HCT116 (cell line): Measurements from ENCODE around the gene THADA. TPM values are rescaled to one million over a fixed set of nuclear protein-coding genes. Genes with fewer than 3 reads are reported as not detected.

Experiments
- ATAC-seq: fragments of 200-7000 bp; cut with Tn5 transposase; 2 replicates; pipeline ENCODE4 v1.9.1; 2020; ENCODE audit warnings: mild to moderate bottlenecking, moderate library complexity
- BruUV-seq: library from RNA; stranded (reverse); fragments of 400-500 nt; replicated peaks from 2 replicates; lab custom pipeline; 2021; lab: Mats Ljungman, UMichigan
- CTCF ChIA-PET: fragments of 300-600 bp; sonication (Branson Sonifier 250); formaldehyde crosslinking; loops from one replicate; lab custom pipeline; 2021; ENCODE audit warnings: antibody characterized with exemption; lab: Charles Lee
- POLR2A ChIA-PET: fragments of 300-600, 350-600 bp; sonication (Branson Sonifier 250); formaldehyde crosslinking; loops from one replicate; lab custom pipeline; 2021; ENCODE audit warnings: antibody characterized with exemption; lab: Charles Lee
- RAD21 ChIA-PET, 2 experiments: fragments of 300-600 bp; sonication (Branson Sonifier 250); formaldehyde crosslinking; loops; one replicate each; lab custom pipeline; 2023; ENCODE audit warnings: low total read pairs in 2 of 2; ENCODE audit not compliant: uncharacterized antibody in 2 of 2, unreplicated experiment in 2 of 2, low non-redundant PET in 1 of 2; lab: Charles Lee
- DNase-seq: peaks from one replicate; pipeline ENCODE4 v3.0.0-alpha.2; 2010; ENCODE audit warnings: low read depth, low spot score
- H2AFZ ChIP-seq: fragments of 200-600 bp; shearing (Covaris generic), sonication (generic); 2 replicates; pipeline ENCODE4 v1.6.1; 2017; ENCODE audit warnings: low read depth, mixed run types, mixed read lengths, antibody characterized with exemption, low read length; ENCODE audit not compliant: poor library complexity, severe bottlenecking
- H3K27ac ChIP-seq: 2 replicates; pipeline ENCODE4 v1.5.1; 2012; ENCODE audit warnings: low read depth, low read length
- H3K27me3 ChIP-seq: fragments of 200-600 bp; sonication (generic); 2 replicates; pipeline ENCODE4 v1.6.1; 2016; ENCODE audit warnings: mixed run types, low read length, mixed read lengths; ENCODE audit not compliant: insufficient read depth
- H3K36me3 ChIP-seq, 2 experiments: fragments of 200-500 bp in 1 of 2; fragments of 200-600 bp in 1 of 2; sonication (Bioruptor generic) in 1 of 2; sonication (generic) in 1 of 2; 2 replicates each; pipeline versions ENCODE4 v1.5.1 to v1.6.1; 2014 to 2016; ENCODE audit warnings: low read length in 2 of 2, inconsistent platforms in 1 of 2, mixed read lengths in 1 of 2, mixed run types in 1 of 2; ENCODE audit not compliant: insufficient read depth in 2 of 2, control insufficient read depth in 1 of 2
- H3K4me1 ChIP-seq, 2 experiments: fragments of 200-600 bp in 1 of 2; sonication (generic) in 1 of 2; 2 replicates each; pipeline versions ENCODE4 v1.5.1 to v1.6.1; 2012 to 2017; ENCODE audit warnings: low read length in 2 of 2, inconsistent platforms in 1 of 2, mild to moderate bottlenecking in 1 of 2, mixed read lengths in 1 of 2, mixed run types in 1 of 2, moderate library complexity in 1 of 2; ENCODE audit not compliant: insufficient read depth in 2 of 2, control insufficient read depth in 1 of 2
- H3K4me2 ChIP-seq: fragments of 200-600 bp; sonication (generic); 2 replicates; pipeline ENCODE4 v1.6.1; 2017; ENCODE audit warnings: mixed run types, low read length, mixed read lengths
- H3K4me3 ChIP-seq, 2 experiments: fragments of 200-600 bp in 1 of 2; sonication (generic) in 1 of 2; replicated peaks in 1 of 2; 2 replicates each; pipeline ENCODE4 v1.5.1; 2011 to 2016; ENCODE audit warnings: low read length in 2 of 2, control low read depth in 1 of 2, low read depth in 1 of 2, mild to moderate bottlenecking in 1 of 2, mixed read lengths in 1 of 2, mixed run types in 1 of 2
- H3K79me2 ChIP-seq: fragments of 200-600 bp; sonication (generic); 2 replicates; pipeline ENCODE4 v1.6.1; 2017; ENCODE audit warnings: mild to moderate bottlenecking, mixed run types, low read length, moderate library complexity, mixed read lengths; ENCODE audit not compliant: insufficient read depth
- H3K9ac ChIP-seq: fragments of 200-600 bp; sonication (generic); 2 replicates; pipeline ENCODE4 v1.6.1; 2016; ENCODE audit warnings: low read length, mixed read lengths
- H3K9me2 ChIP-seq: fragments of 200-600 bp; sonication (generic), shearing (Covaris generic); 2 replicates; pipeline ENCODE4 v1.6.1; 2017; ENCODE audit warnings: mixed run types, mild to moderate bottlenecking, moderate library complexity; ENCODE audit not compliant: insufficient read depth
- H3K9me3 ChIP-seq, 2 experiments: fragments of 200-500 bp in 1 of 2; fragments of 200-600 bp in 1 of 2; sonication (Bioruptor generic) in 1 of 2; sonication (generic) in 1 of 2; 2 replicates each; pipeline ENCODE4 v1.6.1; 2014 to 2017; ENCODE audit warnings: low read length in 2 of 2, mixed read lengths in 2 of 2, inconsistent platforms in 1 of 2, low read depth in 1 of 2, mild to moderate bottlenecking in 1 of 2, mixed run types in 1 of 2, moderate library complexity in 1 of 2; ENCODE audit not compliant: control insufficient read depth in 1 of 2, insufficient read depth in 1 of 2
- H4K20me1 ChIP-seq: fragments of 200-600 bp; sonication (generic), shearing (Covaris generic); 2 replicates; pipeline ENCODE4 v1.6.1; 2017; ENCODE audit warnings: mixed run types, mild to moderate bottlenecking, moderate library complexity; ENCODE audit not compliant: insufficient read depth
- ELF1 ChIP-seq: IDR thresholded peaks from 2 replicates; pipeline ENCODE4 v1.6.1; 2012; ENCODE audit warnings: low read depth, borderline replicate concordance
- MAX ChIP-seq: IDR thresholded peaks from 2 replicates; pipeline ENCODE4 v1.6.1; 2012
- POLR2A ChIP-seq: IDR thresholded peaks from 2 replicates; pipeline ENCODE4 v1.7.0; 2011; ENCODE audit warnings: borderline replicate concordance; ENCODE audit not compliant: insufficient read depth, insufficient read length; ENCODE audit errors: extremely low read depth
- REST ChIP-seq: IDR thresholded peaks from 2 replicates; pipeline ENCODE4 v1.6.1; 2012; ENCODE audit warnings: low read depth
- YY1 ChIP-seq: IDR thresholded peaks from 2 replicates; pipeline ENCODE4 v1.6.1; 2011; ENCODE audit warnings: low read length, low read depth, moderate library complexity, mild to moderate bottlenecking; ENCODE audit not compliant: insufficient replicate concordance; ENCODE audit errors: extremely low read depth
- ZBTB33 ChIP-seq: IDR thresholded peaks from 2 replicates; pipeline ENCODE4 v1.6.1; 2011; ENCODE audit warnings: mild to moderate bottlenecking, low read length, moderate library complexity; ENCODE audit not compliant: insufficient replicate concordance; ENCODE audit errors: extremely low read depth
- intact Hi-C: fragments of 100-400 bp; cut with micrococcal nuclease; formaldehyde crosslinking; loops from 2 replicates; pipeline ENCODE4 v1.10.0; 2022
- total RNA-seq: library from RNA; stranded (reverse); gene quantifications from one replicate; pipeline ENCODE4 v1.2.1, GENCODE V29; 2021; ENCODE audit not compliant: unreplicated experiment

The THADA gene
- total RNA-seq, 1 experiment from 2014 or later: 30.7 TPM

DNA sequence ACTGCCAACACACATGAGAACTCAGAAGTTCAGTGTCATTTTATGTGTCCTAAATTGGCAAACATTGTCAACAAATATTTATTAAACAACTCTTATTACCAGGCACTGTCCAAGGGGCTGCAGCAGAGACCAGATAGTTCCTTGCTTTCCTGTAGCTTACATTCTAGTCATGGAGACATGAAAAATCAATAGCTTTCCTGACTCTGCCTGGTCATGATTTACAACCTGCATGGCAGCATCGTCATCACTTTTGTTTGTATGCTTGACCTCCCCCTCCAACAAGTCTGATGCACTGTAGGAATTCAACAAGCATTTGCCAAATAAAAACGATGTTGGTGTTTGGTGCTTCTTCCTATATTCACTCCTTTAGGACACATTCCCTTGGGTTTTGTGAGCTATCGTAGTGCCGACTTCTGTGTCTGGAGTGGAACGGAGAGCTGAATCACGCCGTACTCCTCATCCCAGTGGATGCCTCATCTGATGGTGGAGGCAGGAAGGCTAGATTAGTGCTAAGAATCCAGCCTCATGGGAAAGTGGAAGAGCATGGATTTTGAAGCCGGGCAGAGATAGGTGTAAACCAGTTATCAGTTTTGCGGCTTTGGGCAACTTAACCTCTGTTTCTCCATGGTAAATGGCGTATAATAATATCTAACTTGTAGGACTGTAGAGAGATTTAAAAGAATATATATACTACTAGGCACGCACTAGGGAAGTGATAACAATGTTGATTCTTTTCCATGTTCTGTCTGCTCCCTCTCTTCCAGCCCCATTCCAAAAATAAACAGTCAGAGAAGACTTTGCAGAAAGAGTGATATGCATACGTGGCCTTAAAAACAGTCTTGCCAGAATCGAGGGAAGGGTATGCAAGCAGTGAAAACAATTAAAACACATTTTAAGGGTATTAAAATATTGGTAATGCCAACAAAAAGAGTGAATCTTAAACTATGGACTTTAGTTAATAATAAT, 249.0 kb downstream of the THADA start:
- no TSS peak for BruUV-seq
- CTCF ChIA-PET: no interaction called here
- TF ChIP-seq POLR2A: no peak
- no peak for TF ChIP-seq MAX
- Histone ChIP-seq H3K9me2 (no peaks in the 10 kb centered on the region), H3K4me3 (no peak overlapping the region), H3K27ac (no peak overlapping the region), H2AFZ (no peak overlapping the region), H3K27me3 (no peaks in the 10 kb centered on the region), H3K4me1 (peaks cover 0 to 7% of the 10 kb centered on the region in 2 experiments; a peak in 1 of 4 replicates), H4K20me1 (no peaks in the 10 kb centered on the region), H3K79me2 (no peaks in the 10 kb centered on the region), H3K36me3 (no peaks in the 10 kb centered on the region), H3K9ac (no peak overlapping the region), H3K4me2 (no peak overlapping the region), H3K9me3 (no peaks in the 10 kb centered on the region)
- intact Hi-C loops: no loop called here
- RAD21 ChIA-PET: no interaction called here
- ATAC-seq (no peak), DNase-seq (no peak)
- POLR2A ChIA-PET: no interaction called here

GRCh38 chr2:43345872-43346271, 250.0 kb downstream of the THADA start:
- no peaks in the 10 kb centered on the region for H3K9me3 ChIP-seq
- ATAC-seq (no peak), DNase-seq (no peak)
- H3K27me3 ChIP-seq: no peaks in the 10 kb centered on the region
- H3K9ac ChIP-seq: no peak overlapping the region
- TF ChIP-seq YY1 (no peak), REST (no peak), ELF1 (no peak), ZBTB33 (no peak)
- H3K79me2 ChIP-seq: no peaks in the 10 kb centered on the region
- CTCF ChIA-PET: no interaction called here
- no peaks in the 10 kb centered on the region for H3K36me3 ChIP-seq
- intact Hi-C loops: no loop called here
- H3K4me1 ChIP-seq: peaks cover 8 to 11% of the 10 kb centered on the region in 2 experiments; a peak in 3 of 4 replicates
- no peak overlapping the region for H3K4me3 ChIP-seq
- RAD21 ChIA-PET: no interaction called here
- H2AFZ ChIP-seq: no peak overlapping the region
- no peak overlapping the region for H3K4me2 ChIP-seq
- POLR2A ChIA-PET: no interaction called here
- BruUV-seq: no TSS peak
- no peak overlapping the region for H3K27ac ChIP-seq
- no peaks in the 10 kb centered on the region for H4K20me1 ChIP-seq
- no peaks in the 10 kb centered on the region for H3K9me2 ChIP-seq
